Type B pancreatic cell (in vitro differentiated cells): Measurements from ENCODE around the gene PTGIS. TPM values are rescaled to one million over a fixed set of nuclear protein-coding genes. Genes with fewer than 3 reads are reported as not detected.
A peak's percentile ranks its signal among the peaks of the same experiment; 100 is the strongest.
"Not testable (repeated sequence)": the region's sequence is repeated elsewhere in the genome, so short reads cannot be mapped to it uniquely, and the experiment has no call there.

Experiments used
- DNase-seq: peaks from one replicate; pipeline ENCODE4 v3.0.0; 2021; ENCODE audit warnings: mixed read lengths; ENCODE audit not compliant: unreplicated experiment; ENCODE audit errors: extremely low spot score
- H3K27ac Mint-ChIP-seq: 2 replicates; pipeline ENCODE4 v1.8.0; 2021; ENCODE audit warnings: mild to moderate bottlenecking, mixed read lengths
- H3K27me3 Mint-ChIP-seq: 2 replicates; pipeline ENCODE4 v1.8.0; 2021; ENCODE audit warnings: mixed read lengths
- H3K36me3 Mint-ChIP-seq: 2 replicates; pipeline ENCODE4 v1.8.0; 2021; ENCODE audit warnings: mixed read lengths
- H3K4me1 Mint-ChIP-seq: one replicate; pipeline ENCODE4 v1.8.0; 2021; ENCODE audit warnings: mixed read lengths; ENCODE audit not compliant: unreplicated experiment
- H3K4me3 Mint-ChIP-seq: 2 replicates; pipeline ENCODE4 v1.8.0; 2021; ENCODE audit warnings: mild to moderate bottlenecking, mixed read lengths
- H3K9me3 Mint-ChIP-seq: 2 replicates; pipeline ENCODE4 v1.8.0; 2021; ENCODE audit warnings: mixed read lengths
- total RNA-seq: library from RNA; stranded (reverse); gene quantifications from 2 replicates; pipeline ENCODE4 v1.2.1, GENCODE V29; 2021; ENCODE audit warnings: low replicate concordance
- TF ChIP-seq, protein P1 (sequence below): fragments of 200-600 bp; sonication (generic); conservative IDR thresholded peaks from 2 replicates; pipeline ENCODE4 v1.5.0; 2021; ENCODE audit warnings: antibody characterized with exemption, mild to moderate bottlenecking

The PTGIS gene
- total RNA-seq, 1 donor from 2014 or later: 33.3 TPM

DNA sequence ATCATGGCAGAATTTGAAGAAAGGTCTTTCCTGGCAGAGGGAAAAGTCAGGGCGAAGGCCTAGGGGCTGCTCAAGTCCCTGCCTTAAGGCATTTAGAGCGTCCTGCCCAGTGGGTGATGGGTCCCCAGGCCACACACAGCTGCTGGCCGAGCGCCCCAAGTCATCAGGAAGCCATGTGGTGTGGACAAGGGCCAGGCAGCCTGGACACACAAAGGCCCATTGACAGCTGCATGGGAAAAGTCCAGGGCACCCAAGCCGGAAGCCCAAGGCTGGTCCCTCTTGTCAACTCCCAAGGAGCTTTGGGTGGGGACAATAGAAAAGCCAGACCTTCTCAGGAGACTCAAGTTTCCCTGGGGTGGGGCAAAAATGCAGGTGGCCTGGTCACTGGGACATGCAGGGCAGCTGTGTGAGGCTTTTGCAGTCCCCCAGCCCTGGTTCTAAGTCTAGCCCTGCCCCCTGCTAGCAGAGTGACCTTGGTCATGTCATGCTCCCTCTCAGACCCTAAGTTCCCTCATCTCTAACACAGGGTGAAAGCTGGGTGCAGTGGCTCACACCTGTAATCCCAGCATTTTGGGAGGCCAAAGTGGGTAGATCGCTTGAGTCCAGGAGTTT, 44.3 kb upstream of the PTGIS start:
- Mint-ChIP-seq H3K4me3 (no peak overlapping the region), H3K27ac (no peak overlapping the region), H3K4me1 (peaks cover 10% of the 10 kb centered on the region), H3K27me3 (peaks cover 11% of the 10 kb centered on the region), H3K9me3 (no peaks in the 10 kb centered on the region), H3K36me3 (no peaks in the 10 kb centered on the region)
- DNase-seq: no peak
- TF ChIP-seq, protein P1, sequence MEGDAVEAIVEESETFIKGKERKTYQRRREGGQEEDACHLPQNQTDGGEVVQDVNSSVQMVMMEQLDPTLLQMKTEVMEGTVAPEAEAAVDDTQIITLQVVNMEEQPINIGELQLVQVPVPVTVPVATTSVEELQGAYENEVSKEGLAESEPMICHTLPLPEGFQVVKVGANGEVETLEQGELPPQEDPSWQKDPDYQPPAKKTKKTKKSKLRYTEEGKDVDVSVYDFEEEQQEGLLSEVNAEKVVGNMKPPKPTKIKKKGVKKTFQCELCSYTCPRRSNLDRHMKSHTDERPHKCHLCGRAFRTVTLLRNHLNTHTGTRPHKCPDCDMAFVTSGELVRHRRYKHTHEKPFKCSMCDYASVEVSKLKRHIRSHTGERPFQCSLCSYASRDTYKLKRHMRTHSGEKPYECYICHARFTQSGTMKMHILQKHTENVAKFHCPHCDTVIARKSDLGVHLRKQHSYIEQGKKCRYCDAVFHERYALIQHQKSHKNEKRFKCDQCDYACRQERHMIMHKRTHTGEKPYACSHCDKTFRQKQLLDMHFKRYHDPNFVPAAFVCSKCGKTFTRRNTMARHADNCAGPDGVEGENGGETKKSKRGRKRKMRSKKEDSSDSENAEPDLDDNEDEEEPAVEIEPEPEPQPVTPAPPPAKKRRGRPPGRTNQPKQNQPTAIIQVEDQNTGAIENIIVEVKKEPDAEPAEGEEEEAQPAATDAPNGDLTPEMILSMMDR: no peak

- H3K27me3 Mint-ChIP-seq: peaks cover 11% of the 10 kb centered on the region
- H3K4me1 Mint-ChIP-seq, H3K4me3 Mint-ChIP-seq, DNase-seq, H3K9me3 Mint-ChIP-seq, H3K27ac Mint-ChIP-seq, H3K36me3 Mint-ChIP-seq: not testable (repeated sequence)
Observed at GRCh38 chr20:49611539-49612126, 43.7 kb upstream of the PTGIS start.

DNA sequence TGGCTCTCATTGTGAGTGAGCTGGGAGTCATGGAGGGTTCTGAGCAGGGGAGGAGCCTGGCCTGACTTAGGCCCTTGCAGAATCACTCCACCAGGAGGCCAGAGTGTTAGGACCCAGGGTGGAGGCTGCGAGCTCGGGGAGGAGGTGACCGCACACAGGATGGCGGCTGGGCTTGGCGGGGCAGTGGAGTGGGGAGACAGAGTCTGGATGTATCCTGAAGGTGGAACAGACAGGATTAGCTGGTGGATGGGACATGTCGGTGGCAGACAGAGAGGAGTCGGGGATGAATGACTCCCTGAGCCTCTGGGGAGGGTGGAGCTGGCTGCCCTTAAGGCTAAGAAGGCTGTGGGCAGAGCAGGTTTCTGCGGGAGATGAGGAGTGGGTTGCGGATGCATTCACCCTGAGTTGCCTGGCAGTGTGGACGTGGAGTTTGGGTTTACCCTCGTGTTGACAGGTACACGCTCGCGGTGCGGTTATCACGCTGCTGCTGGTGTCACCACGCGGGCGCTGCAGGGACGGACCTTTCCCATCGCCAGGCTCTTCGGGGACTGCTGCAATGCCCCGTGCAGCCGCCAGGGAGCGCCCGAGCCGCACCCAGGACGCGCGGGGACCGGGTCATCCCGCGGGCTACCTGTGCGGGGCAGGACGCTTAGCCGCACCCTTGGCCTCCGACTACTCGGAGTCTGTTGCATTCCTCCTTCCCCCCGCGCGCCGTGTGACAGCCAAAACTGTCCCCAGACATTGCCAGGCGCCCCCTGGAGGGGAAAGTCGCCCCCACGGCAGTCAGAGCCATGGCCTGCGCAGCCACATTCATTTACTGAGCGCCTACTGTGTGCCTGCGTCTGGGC, 43.0 kb upstream of the PTGIS start:
- Mint-ChIP-seq H3K27me3 (peaks cover 11% of the 10 kb centered on the region), H3K36me3 (no peaks in the 10 kb centered on the region), H3K4me3 (peak overlapping the region; percentile 81), H3K27ac (no peak overlapping the region), H3K9me3 (no peaks in the 10 kb centered on the region), H3K4me1 (peaks cover 10% of the 10 kb centered on the region)
- DNase-seq: peak; percentile 92
- TF ChIP-seq, protein P1: peak; percentile 95

GRCh38 chr20:49608752-49609670, 41.1 kb upstream of the PTGIS start:
- H3K9me3 Mint-ChIP-seq: no peaks in the 10 kb centered on the region
- peak overlapping the region; percentile 13 for H3K27ac Mint-ChIP-seq
- H3K4me3 Mint-ChIP-seq: peak overlapping the region; percentile 24
- no peaks in the 10 kb centered on the region for H3K36me3 Mint-ChIP-seq
- H3K4me1 Mint-ChIP-seq: peaks cover 21% of the 10 kb centered on the region
- TF ChIP-seq, protein P1: peak; percentile 98
- peak; percentile 79 for DNase-seq
- peaks cover 11% of the 10 kb centered on the region for H3K27me3 Mint-ChIP-seq

- no peak for DNase-seq
- H3K27me3 Mint-ChIP-seq: peaks cover 11% of the 10 kb centered on the region
- no peak overlapping the region for H3K27ac Mint-ChIP-seq
- H3K4me1 Mint-ChIP-seq: peaks cover 26% of the 10 kb centered on the region
- TF ChIP-seq, protein P1: no peak
- H3K36me3 Mint-ChIP-seq: no peaks in the 10 kb centered on the region
- H3K9me3 Mint-ChIP-seq: no peaks in the 10 kb centered on the region
- no peak overlapping the region for H3K4me3 Mint-ChIP-seq
Observed at GRCh38 chr20:49607568-49607967, 39.6 kb upstream of the PTGIS start.
